ENCODE data around the gene EFHB.

The EFHB gene

GRCh38 chr3:19931180-19931692, 2.8 kb downstream of the EFHB start:
- no peak overlapping the region for H3K4me3 ChIP-seq (ENCODE audit: low read depth, low read length)
- no peak for TF ChIP-seq CTCF (IDR thresholded peaks at IDR 0.05; ENCODE audit: low read depth, low read length)

- no peak overlapping the region for H3K4me3 ChIP-seq (ENCODE audit: low read depth, low read length)
- TF ChIP-seq CTCF (IDR thresholded peaks at IDR 0.05; ENCODE audit: low read depth, low read length): no peak
These were observed 13.5 kb downstream of the EFHB start for GRCh38 chr3:19920401-19921080.

- no peak for TF ChIP-seq CTCF (IDR thresholded peaks at IDR 0.05; ENCODE audit: low read depth, low read length)
- H3K4me3 ChIP-seq (ENCODE audit: low read depth, low read length): no peak overlapping the region
These were observed 16.9 kb downstream of the EFHB start for GRCh38 chr3:19917167-19917566.

- no peak overlapping the region for H3K4me3 ChIP-seq (ENCODE audit: low read depth, low read length)
- no peak for TF ChIP-seq CTCF (IDR thresholded peaks at IDR 0.05; ENCODE audit: low read depth, low read length)
These were observed 22.6 kb downstream of the EFHB start for GRCh38 chr3:19911452-19911851.

- no peak overlapping the region for H3K4me3 ChIP-seq (ENCODE audit: low read depth, low read length)
- no peak for TF ChIP-seq CTCF (IDR thresholded peaks at IDR 0.05; ENCODE audit: low read depth, low read length)
These were observed 26.5 kb downstream of the EFHB start for GRCh38 chr3:19907523-19907922.

- no peak for TF ChIP-seq CTCF (IDR thresholded peaks at IDR 0.05; ENCODE audit: low read depth, low read length)
- no peak overlapping the region for H3K4me3 ChIP-seq (ENCODE audit: low read depth, low read length)
These were observed 30.4 kb downstream of the EFHB start for GRCh38 chr3:19903649-19904048.

GRCh38 chr3:19901918-19902317, 32.1 kb downstream of the EFHB start:
- no peak for TF ChIP-seq CTCF (IDR thresholded peaks at IDR 0.05; ENCODE audit: low read depth, low read length)
- no peak overlapping the region for H3K4me3 ChIP-seq (ENCODE audit: low read depth, low read length)
